GM21723 (cell line): ENCODE measurements around the gene ADPRM.
"Not testable (repeated sequence)": the region's sequence is repeated elsewhere in the genome, so short reads cannot be mapped to it uniquely, and the experiment has no call there.

Source experiments
- ATAC-seq: cut with Tn5 transposase; IDR thresholded peaks from one replicate; pipeline ENCODE4 v1.9.1; 2021; ENCODE audit warnings: mild to moderate bottlenecking, moderate library complexity; ENCODE audit not compliant: unreplicated experiment

The ADPRM gene

GRCh38 chr17:10697092-10698081, at the start of gene ADPRM, which contains the start of gene SCO1:
ADPRM (plus strand) TSS chr17:10697594; CDS start chr17:10704927, 7,333 bp downstream.
SCO1 (minus strand) TSS chr17:10697533; CDS start chr17:10697507, 26 bp downstream.
- peak; percentile 96 for ATAC-seq

- ATAC-seq = no peak
Measured at GRCh38 chr17:10648381-10648780, 49.0 kb upstream of the ADPRM start.

- no peak for ATAC-seq
Measured at GRCh38 chr17:10648956-10649355, 48.4 kb upstream of the ADPRM start.

GRCh38 chr17:10649602-10650001, 47.8 kb upstream of the ADPRM start:
- ATAC-seq = no peak

GRCh38 chr17:10651927-10652326, 45.5 kb upstream of the ADPRM start:
- no peak for ATAC-seq

- peak; percentile 56 for ATAC-seq
Measured at GRCh38 chr17:10652984-10653659, 44.3 kb upstream of the ADPRM start.

GRCh38 chr17:10653987-10654386, 43.4 kb upstream of the ADPRM start:
- ATAC-seq = no peak

GRCh38 chr17:10657148-10657547, 40.2 kb upstream of the ADPRM start, which contains the start of gene MYH3:
MYH3 (minus strand) TSS chr17:10657309; CDS start chr17:10655064, 2,245 bp downstream.
- ATAC-seq = no peak

GRCh38 chr17:10657879-10658278, 39.5 kb upstream of the ADPRM start:
- no peak for ATAC-seq

- no peak for ATAC-seq
Measured at GRCh38 chr17:10661437-10661836, 36.0 kb upstream of the ADPRM start.

GRCh38 chr17:10663231-10663630, 34.2 kb upstream of the ADPRM start:
- ATAC-seq = no peak

GRCh38 chr17:10664571-10664970, 32.8 kb upstream of the ADPRM start:
- ATAC-seq = no peak

GRCh38 chr17:10666906-10667305, 30.5 kb upstream of the ADPRM start:
- ATAC-seq = no peak

GRCh38 chr17:10668775-10669174, 28.6 kb upstream of the ADPRM start:
- ATAC-seq = no peak

- no peak for ATAC-seq
Measured at GRCh38 chr17:10673312-10673711, 24.1 kb upstream of the ADPRM start.

GRCh38 chr17:10674704-10675103, 22.7 kb upstream of the ADPRM start:
- no peak for ATAC-seq

- ATAC-seq = no peak
Measured at GRCh38 chr17:10681866-10682446, 15.4 kb upstream of the ADPRM start.

GRCh38 chr17:10683853-10684252, 13.5 kb upstream of the ADPRM start:
- ATAC-seq = no peak

GRCh38 chr17:10687499-10687898, 9.9 kb upstream of the ADPRM start:
- no peak for ATAC-seq

- ATAC-seq = not testable (repeated sequence)
Measured at GRCh38 chr17:10695875-10696407, 1.5 kb upstream of the ADPRM start.
